Measurements from ENCODE around the gene GLB1L.
A peak's percentile ranks its signal among the peaks of the same experiment; 100 is the strongest.
"Not testable (repeated sequence)": the region's sequence is repeated elsewhere in the genome, so short reads cannot be mapped to it uniquely, and the experiment has no call there.

The GLB1L gene

DNA sequence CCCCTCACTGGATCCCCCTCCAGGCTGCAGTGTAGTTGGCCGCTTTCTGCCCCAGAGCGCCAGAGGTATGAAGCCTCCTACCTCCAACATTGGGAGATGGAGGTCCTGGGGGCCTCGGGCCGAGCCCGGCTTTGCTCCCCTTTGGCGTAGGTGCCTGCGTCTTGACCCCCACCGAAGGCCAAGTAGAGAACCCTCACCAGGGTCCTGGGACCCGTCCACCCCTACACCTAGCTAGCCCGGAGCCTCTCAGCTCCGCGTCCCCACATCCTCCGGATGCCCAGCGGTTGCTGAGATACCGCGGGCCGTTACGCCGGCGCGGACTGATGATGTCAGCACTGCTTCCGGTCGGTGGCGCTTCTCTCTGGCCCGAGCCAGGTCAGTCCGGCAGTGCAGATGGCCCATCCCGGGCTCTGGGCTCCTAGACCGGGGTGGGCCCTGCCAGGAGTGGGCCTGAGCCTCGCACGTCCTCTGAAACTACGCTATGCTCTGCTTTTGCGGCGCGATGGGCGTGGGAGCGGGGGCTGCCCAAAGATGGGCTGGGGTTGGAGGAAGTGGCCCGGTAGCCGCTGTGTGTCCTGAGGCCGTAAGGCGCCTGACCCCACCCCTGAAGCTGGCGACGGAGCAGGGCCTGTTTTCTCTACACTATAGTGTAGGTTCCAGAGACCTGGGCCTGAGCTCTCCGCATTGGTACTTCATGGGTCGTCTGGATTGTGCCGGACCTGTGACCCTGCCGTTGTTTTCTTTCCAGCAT lies at the start of gene GLB1L, which contains the start of gene STK16:
TSS of gene GLB1L (minus strand) at position 297 of the 751 bp plus-strand sequence. CDS start 1,871 bp downstream, outside the sequence.
TSS of gene STK16 (plus strand) at position 332 of the 751 bp plus-strand sequence. CDS start 521 bp downstream, outside the sequence.
- peak; percentile 83 for DNase-seq (ENCODE audit: low read depth)

DNA sequence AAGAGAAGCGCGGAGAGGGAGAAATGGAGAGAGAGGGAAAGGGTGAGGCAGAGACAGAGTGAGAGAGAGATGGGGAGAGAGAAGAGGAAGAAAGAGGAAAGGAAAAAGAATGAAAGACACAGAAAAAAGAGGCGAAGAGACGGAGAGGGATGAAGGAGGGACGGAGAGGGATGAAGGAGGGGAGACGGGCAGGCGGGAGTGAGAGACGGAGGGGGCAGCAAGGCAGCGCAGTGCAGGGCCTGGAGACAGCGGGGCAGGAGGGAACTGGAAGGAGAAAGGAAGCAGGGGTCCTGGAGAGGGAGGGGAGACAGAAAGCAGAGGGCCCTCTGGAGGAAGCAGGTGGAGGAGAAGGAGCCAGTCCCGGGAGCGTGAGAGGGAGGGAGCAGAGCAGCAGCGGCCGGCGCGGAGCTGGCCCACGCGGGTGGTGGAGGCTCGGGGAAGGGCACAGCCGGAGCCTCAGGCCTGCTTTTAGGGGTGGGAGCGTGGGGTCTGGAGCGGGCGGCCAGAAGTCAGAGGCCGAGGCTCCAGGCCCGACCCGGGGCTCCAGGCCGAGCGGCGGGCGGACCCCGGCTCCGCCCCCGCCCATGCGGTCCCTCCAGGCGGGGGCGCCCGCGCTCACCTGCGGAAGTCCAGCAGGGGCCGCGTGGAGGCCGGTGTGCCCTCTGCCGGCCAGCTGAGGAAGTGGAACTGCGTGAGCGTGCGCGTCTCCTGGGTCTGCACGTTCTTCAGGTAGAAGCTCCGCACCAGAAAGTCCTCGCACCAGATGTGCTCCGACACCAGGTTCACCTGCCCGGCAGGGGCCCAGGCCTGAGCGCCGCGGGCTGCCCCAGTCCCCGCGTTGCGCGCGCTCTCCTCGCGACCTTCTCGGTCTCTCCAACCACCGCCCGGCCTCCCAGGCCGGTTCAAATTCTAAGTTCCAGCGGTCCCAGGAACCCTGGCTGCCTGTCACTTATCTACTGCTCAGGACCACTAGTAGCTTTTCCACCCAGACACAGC lies 49.4 kb upstream of the GLB1L start:
- DNase-seq (ENCODE audit: low read depth) = peak; percentile 84

- DNase-seq (ENCODE audit: low read depth) = no peak
These were observed 48.5 kb upstream of the GLB1L start for GRCh38 chr2:219293736-219294231.

DNA sequence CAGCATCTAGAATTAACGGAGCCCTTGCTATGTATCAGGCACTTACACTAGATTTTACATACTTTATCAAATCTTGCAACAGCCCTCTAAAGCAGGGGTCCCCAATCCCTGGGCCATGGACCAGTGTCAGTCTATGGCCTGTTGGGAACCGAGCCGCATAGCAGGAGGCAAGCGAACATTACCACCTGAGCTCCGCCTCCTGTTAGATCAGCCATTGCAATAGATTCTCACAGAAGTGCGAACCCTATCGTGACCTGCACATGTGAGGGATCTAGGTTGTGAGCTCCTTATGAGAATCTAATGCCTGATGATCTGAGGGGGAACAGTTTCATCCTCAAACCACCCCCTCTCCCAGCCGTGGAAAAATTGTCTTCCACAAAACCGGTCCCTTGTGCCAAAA lies 47.4 kb upstream of the GLB1L start:
- DNase-seq (ENCODE audit: low read depth) = no peak

DNA sequence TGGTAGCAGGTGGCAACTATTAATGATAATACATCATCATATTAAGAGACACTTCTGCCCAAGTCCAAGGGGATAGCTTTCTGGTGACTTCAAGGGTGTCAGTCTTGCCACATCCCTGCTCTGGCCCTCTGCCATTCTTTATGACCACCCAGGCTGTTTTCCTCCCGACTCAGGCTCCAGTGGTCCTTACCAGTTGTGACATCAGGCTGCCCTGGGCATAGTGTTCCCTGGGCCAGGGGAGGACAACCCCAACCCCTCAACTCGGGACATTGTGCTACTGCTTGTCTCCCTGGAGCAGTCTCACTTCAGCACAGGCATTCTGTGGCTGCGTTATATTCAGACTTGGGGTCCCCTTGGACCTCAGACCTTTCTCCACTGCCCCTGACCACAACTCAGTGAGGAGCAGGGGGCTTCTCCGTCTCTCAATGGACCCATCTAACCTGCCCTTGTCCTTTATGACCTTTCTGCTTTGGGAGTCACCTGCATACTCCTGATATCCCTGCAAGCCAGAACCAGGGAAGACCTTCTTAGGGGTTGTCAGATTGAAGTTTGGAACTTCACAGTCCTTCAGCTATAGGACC lies 46.8 kb upstream of the GLB1L start:
- DNase-seq (ENCODE audit: low read depth) = no peak

- DNase-seq (ENCODE audit: low read depth) = no peak
These were observed 46.1 kb upstream of the GLB1L start for GRCh38 chr2:219291394-219291793.

DNA sequence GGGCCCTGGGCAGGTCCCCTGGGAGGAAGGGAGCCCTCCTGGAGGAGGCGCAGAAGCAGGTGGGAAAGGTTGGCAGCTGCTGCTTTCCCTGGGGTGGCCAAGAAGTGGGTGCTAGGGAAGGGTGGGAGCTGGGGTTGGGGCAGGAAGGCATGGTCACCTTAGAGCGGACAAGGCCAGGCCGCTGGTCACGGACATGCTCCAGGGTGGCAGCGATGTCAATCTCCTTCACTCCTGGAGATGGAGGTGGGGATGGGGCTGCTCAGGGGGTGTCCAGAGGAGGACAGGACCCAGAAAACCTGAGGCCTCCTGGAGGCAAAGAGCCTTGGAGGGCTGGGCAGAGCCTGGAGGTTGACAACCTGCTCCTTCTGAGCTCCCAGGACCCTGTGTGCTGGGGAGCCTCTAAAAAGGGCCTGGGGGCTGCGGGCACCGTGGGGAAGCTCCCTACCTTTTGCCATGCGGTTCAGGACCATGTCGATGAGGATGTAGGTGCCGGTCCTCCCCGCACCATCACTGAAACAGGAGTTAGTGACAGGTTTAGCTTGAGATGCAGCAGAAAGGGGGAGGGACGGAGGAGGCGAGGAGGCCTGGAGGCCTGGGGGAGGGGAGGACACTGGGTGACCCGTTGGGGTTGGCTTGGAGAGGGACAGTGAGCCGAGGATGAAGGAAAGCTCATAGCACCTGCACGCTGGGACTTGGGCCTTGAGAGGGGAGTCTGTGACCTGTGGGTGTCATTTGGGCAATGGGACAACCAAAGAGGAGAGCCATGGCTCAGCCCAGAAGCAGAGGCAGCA lies 45.3 kb upstream of the GLB1L start:
- no peak for DNase-seq (ENCODE audit: low read depth)

GRCh38 chr2:219289537-219290361 lies 44.5 kb upstream of the GLB1L start:
- DNase-seq (ENCODE audit: low read depth) = no peak

DNA sequence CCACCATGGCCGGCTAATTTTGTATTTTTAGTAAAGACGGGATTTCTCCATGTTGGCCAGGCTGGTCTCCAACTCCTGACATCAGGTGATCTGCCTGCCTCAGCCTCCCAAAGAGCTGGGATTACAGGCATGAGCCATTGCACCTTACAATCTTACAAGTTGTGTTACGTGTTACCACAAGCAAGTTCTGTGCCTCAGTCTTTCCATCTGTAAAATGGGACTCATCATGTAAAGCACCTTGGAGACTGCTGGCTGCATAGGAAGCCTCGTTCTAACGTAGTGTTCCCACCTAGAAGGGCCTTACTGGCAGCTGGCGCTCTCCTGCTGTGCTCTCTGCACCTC lies 43.9 kb upstream of the GLB1L start:
- DNase-seq (ENCODE audit: low read depth) = no peak

- DNase-seq (ENCODE audit: low read depth) = no peak
These were observed 42.5 kb upstream of the GLB1L start for GRCh38 chr2:219287580-219288265.

GRCh38 chr2:219287116-219287440 lies 41.8 kb upstream of the GLB1L start:
- DNase-seq (ENCODE audit: low read depth) = not testable (repeated sequence)

DNA sequence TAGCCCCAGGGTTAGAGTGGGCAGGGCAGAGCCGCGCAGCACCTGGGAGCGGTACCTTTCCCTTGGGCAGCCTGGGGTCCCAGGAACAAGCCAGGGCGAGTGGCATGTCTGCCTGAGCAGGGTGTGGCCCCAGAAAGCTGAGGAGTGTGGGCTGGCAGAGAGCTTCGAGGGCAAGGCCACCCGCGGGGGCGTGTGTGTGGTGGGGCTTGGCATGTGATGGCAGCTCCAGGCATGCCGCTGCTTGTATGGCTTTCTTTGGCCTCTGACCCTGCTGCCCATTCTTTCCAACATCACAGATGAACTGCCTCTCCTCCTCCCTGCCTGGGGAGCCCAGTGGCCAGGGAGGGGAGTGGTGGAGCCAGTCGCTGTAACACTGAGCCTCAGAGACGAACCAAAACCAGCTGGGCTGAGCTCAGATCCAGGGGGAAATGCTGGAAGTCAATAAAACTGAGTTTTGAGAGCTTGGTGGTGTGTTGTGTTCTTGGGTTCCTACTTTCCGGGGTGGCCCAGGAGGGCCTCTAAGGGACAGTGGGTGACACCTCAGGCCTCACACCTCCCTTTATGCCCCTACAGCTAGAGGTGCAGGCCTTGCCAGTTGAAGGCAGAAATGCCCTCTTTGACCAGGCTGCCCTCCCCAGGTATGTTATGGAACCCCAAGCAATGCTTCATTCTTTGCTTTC lies 41.3 kb upstream of the GLB1L start:
- DNase-seq (ENCODE audit: low read depth) = no peak

DNA sequence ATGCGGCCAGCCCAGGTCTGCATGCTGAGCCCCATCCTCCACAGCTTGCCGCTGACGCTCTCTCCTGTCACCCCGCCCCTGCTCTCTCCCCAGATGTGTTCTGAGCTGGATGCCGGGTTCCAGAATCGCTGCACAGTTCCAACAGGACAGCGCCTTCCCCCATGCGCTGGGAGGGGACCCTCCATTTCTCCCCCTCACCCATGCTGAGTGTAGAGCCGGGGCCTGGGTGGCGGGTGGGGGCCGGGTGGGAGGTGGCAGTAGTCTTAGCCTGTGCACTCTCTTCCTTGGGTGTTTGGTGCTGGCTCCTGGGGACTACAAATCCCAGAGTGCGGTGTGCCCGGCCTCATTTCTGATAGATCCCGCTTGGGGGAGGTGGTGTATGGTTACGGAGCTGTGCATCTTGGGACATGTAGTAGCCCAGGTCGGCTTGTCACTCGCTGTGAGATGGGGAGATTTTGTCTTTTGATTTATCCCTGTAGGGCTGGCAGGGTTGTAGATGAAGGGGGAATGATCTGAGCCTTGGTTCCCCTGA lies 40.7 kb upstream of the GLB1L start:
- no peak for DNase-seq (ENCODE audit: low read depth)

DNA sequence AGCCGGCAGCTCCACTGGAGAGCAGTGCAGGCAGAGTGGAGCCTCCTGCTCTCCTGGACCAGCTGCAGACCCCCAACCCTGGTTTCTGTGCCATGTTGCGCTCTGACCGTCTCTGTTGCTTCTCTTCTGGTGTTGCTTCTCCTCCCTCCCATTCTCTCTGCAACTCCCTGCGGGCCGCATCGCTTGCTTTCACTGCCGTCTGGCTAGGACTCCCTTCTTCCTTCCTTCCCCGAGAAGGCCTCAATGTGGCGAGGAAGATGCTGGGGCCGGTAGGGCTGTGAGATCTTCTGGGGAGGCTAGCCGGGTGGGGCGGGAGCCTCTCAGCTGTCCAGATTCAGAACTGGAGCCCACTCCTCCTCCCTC lies 40.1 kb upstream of the GLB1L start:
- no peak for DNase-seq (ENCODE audit: low read depth)

GRCh38 chr2:219284501-219285372 lies 39.5 kb upstream of the GLB1L start:
- DNase-seq (ENCODE audit: low read depth) = no peak

DNA sequence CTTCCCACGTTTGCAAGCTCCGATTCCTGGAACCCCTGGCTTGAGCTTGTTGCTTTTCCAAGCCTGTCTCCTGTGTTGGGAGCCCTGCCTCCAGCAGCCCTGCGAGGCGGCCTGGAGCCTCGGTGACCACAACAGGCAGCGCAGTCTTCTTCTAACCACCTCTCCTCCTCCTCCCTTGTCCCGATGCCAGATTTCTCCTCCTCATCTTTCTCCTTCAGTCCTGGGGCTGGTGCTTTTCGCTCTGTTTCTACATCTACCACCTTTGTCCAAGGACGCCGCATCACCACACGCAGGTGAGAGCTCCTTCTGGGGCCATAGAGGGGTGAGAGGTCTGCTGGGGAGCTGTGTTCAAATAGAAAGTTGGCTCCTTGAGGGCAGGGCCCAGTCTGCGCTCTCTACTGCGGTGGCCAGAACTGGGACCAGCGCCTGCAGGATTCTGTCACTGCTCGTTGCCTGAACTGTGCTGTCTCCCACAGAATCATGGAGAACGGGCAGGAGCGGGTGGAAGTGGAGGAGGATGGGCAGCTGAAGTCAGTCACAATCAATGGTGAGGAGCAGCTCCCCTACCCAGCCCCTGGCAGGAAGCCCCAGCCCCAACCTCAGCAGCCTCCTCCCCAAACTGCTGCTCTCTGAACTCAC lies 37.8 kb upstream of the GLB1L start:
- DNase-seq (ENCODE audit: low read depth) = no peak

DNA sequence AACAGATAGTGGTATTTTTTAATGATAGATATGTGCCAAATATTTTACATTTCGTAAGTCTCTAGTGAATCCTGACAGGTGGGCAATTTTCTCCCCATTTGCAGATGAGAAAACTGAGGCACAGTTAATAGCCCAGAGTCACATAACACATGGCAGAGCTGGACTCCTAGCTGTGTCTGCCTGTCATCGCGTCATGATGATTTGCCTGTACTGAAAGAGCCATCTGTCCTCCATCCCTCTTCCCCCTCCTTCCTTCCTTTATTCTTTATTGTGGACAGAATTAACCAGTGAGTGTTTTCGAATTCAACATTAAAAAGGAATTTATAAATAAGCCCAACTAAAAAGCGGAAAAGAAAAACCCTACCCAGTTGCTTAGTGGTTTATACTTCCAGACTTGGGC lies 37.1 kb upstream of the GLB1L start:
- DNase-seq (ENCODE audit: low read depth) = no peak

DNA sequence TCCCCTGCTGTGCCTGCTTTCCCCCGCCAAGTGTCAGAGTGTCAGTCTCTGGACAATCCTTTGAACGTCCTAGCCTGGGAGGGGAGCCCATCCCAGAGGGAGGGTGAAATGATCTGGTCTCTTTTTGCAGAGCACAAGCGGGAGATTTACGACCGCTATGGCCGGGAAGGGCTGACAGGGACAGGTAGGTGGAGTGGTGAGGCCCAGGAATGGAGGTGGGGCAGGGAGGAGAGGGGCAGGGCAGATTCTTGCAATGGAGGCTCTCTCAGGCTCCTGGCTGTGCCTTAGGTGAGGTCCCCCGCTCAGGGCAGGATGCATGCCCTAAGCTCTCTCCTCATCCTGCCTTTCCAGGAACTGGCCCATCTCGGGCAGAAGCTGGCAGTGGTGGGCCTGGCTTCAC lies 36.3 kb upstream of the GLB1L start:
- DNase-seq (ENCODE audit: low read depth) = no peak

All from activated T-helper 9 cell treated with anti-CD3 and anti-CD28 coated beads, Interleukin-2, amount 50 U/mL, for 16 hours (primary cell).